ENCODE measurements around the gene ZFYVE9.
"Not testable (repeated sequence)": the region's sequence is repeated elsewhere in the genome, so short reads cannot be mapped to it uniquely, and the experiment has no call there.

ZFYVE9 gene

GRCh38 chr1:52191395-52191965, 49.6 kb downstream of the ZFYVE9 start:
- DNase-seq, result no peak

GRCh38 chr1:52192024-52192423, 50.1 kb downstream of the ZFYVE9 start:
- DNase-seq, result no peak

- no peak for DNase-seq
Observed at GRCh38 chr1:52192436-52192835, 50.5 kb downstream of the ZFYVE9 start.

- DNase-seq, result no peak
Observed at GRCh38 chr1:52193985-52194384, 52.1 kb downstream of the ZFYVE9 start.

GRCh38 chr1:52195161-52195560, 53.3 kb downstream of the ZFYVE9 start:
- DNase-seq, result no peak

- no peak for DNase-seq
Observed at GRCh38 chr1:52203935-52204625, 62.2 kb downstream of the ZFYVE9 start.

GRCh38 chr1:52204696-52205095, 62.8 kb downstream of the ZFYVE9 start:
- DNase-seq, result peak; percentile 2

- not testable (repeated sequence) for DNase-seq
Observed at GRCh38 chr1:52206686-52207085, 64.8 kb downstream of the ZFYVE9 start.

- no peak for DNase-seq
Observed at GRCh38 chr1:52209429-52209828, 67.5 kb downstream of the ZFYVE9 start.

- DNase-seq, result no peak
Observed at GRCh38 chr1:52210044-52210443, 68.2 kb downstream of the ZFYVE9 start.

GRCh38 chr1:52216907-52217458, 75.1 kb downstream of the ZFYVE9 start:
- no peak for DNase-seq

- no peak for DNase-seq
Observed at GRCh38 chr1:52225174-52225573, 83.3 kb downstream of the ZFYVE9 start.

GRCh38 chr1:52229494-52229893, 87.6 kb downstream of the ZFYVE9 start:
- DNase-seq, result no peak

- DNase-seq, result no peak
Observed at GRCh38 chr1:52233463-52233862, 91.6 kb downstream of the ZFYVE9 start.

GRCh38 chr1:52234014-52234413, 92.1 kb downstream of the ZFYVE9 start:
- no peak for DNase-seq

- no peak for DNase-seq
Observed at GRCh38 chr1:52234708-52235107, 92.8 kb downstream of the ZFYVE9 start.

- DNase-seq, result no peak
Observed at GRCh38 chr1:52235646-52236045, 93.8 kb downstream of the ZFYVE9 start.

GRCh38 chr1:52237430-52237829, 95.5 kb downstream of the ZFYVE9 start:
- DNase-seq, result no peak

- DNase-seq, result no peak
Observed at GRCh38 chr1:52238474-52238873, 96.6 kb downstream of the ZFYVE9 start.

- no peak for DNase-seq
Observed at GRCh38 chr1:52238887-52239707, 97.2 kb downstream of the ZFYVE9 start.

- DNase-seq, result no peak
Observed at GRCh38 chr1:52239708-52240001, 97.8 kb downstream of the ZFYVE9 start.

- DNase-seq, result no peak
Observed at GRCh38 chr1:52240592-52241210, 98.8 kb downstream of the ZFYVE9 start.

GRCh38 chr1:52243221-52243987, 101.5 kb downstream of the ZFYVE9 start:
- no peak for DNase-seq

Measured in CD4-positive, alpha-beta T cell treated with Interleukin-21 for 1 hour (primary cell).